ENCODE data around the gene PVALB. TPM values are rescaled to one million over a fixed set of nuclear protein-coding genes. Genes with fewer than 3 reads are reported as not detected.

PVALB gene
- total RNA-seq, 1 donor from 2014 or later = not detected

- DNase-seq (ENCODE audit: low read depth) = no peak
- TF ChIP-seq, protein P1, sequence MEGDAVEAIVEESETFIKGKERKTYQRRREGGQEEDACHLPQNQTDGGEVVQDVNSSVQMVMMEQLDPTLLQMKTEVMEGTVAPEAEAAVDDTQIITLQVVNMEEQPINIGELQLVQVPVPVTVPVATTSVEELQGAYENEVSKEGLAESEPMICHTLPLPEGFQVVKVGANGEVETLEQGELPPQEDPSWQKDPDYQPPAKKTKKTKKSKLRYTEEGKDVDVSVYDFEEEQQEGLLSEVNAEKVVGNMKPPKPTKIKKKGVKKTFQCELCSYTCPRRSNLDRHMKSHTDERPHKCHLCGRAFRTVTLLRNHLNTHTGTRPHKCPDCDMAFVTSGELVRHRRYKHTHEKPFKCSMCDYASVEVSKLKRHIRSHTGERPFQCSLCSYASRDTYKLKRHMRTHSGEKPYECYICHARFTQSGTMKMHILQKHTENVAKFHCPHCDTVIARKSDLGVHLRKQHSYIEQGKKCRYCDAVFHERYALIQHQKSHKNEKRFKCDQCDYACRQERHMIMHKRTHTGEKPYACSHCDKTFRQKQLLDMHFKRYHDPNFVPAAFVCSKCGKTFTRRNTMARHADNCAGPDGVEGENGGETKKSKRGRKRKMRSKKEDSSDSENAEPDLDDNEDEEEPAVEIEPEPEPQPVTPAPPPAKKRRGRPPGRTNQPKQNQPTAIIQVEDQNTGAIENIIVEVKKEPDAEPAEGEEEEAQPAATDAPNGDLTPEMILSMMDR (conservative IDR thresholded peaks at IDR 0.05; ENCODE audit: low read depth, low read length) = no peak
- H3K4me3 ChIP-seq (ENCODE audit: low read depth, low read length) = no peak overlapping the region
Observed at GRCh38 chr22:36795633-36796032, 21.2 kb downstream of the PVALB start.

- TF ChIP-seq, protein P1 (conservative IDR thresholded peaks at IDR 0.05; ENCODE audit: low read depth, low read length) = no peak
- no peak for DNase-seq (ENCODE audit: low read depth)
- H3K4me3 ChIP-seq (ENCODE audit: low read depth, low read length) = no peak overlapping the region
Observed at GRCh38 chr22:36790648-36791047, 26.2 kb downstream of the PVALB start.

- TF ChIP-seq, protein P1 (conservative IDR thresholded peaks at IDR 0.05; ENCODE audit: low read depth, low read length) = no peak
- H3K4me3 ChIP-seq (ENCODE audit: low read depth, low read length) = no peak overlapping the region
- no peak for DNase-seq (ENCODE audit: low read depth)
Observed at GRCh38 chr22:36787204-36787988, 29.4 kb downstream of the PVALB start.

GRCh38 chr22:36783743-36784142, 33.1 kb downstream of the PVALB start:
- no peak for DNase-seq (ENCODE audit: low read depth)
- no peak overlapping the region for H3K4me3 ChIP-seq (ENCODE audit: low read depth, low read length)
- TF ChIP-seq, protein P1 (conservative IDR thresholded peaks at IDR 0.05; ENCODE audit: low read depth, low read length) = no peak

- DNase-seq (ENCODE audit: low read depth) = peak; percentile 46
- no peak overlapping the region for H3K4me3 ChIP-seq (ENCODE audit: low read depth, low read length)
- TF ChIP-seq, protein P1 (conservative IDR thresholded peaks at IDR 0.05; ENCODE audit: low read depth, low read length) = peak; percentile 87
Observed at GRCh38 chr22:36781656-36782627, 34.9 kb downstream of the PVALB start.

- TF ChIP-seq, protein P1 (conservative IDR thresholded peaks at IDR 0.05; ENCODE audit: low read depth, low read length) = no peak
- DNase-seq (ENCODE audit: low read depth) = no peak
- H3K4me3 ChIP-seq (ENCODE audit: low read depth, low read length) = no peak overlapping the region
Observed at GRCh38 chr22:36778020-36778419, 38.8 kb downstream of the PVALB start.
